GM23338 (cell line): ENCODE results near the gene JAKMIP3. TPM values are rescaled to one million over a fixed set of nuclear protein-coding genes. Genes with fewer than 3 reads are reported as not detected.

Experiments
- ATAC-seq: fragments of 200-7000 bp; cut with Tn5 transposase; 3 replicates; pipeline ENCODE4 v1.9.1; 2020
- DNase-seq: peaks from one replicate; pipeline ENCODE4 v3.0.0-alpha.2; 2015; ENCODE audit warnings: low spot score
- H2AFZ ChIP-seq: fragments of 200-600 bp; sonication (generic); 2 replicates; pipeline ENCODE4 v1.8.0; 2016; ENCODE audit warnings: antibody characterized with exemption, mild to moderate bottlenecking, moderate library complexity
- H3F3A ChIP-seq: fragments of 200-600 bp; sonication (generic); replicated peaks from 2 replicates; pipeline ENCODE4 v1.8.0; 2017; ENCODE audit warnings: antibody characterized with exemption, mixed run types, low read depth
- H3K27ac ChIP-seq: fragments of 200-600 bp; sonication (generic); 2 replicates; pipeline ENCODE4 v1.6.1; 2016; ENCODE audit warnings: low read depth
- H3K27me3 ChIP-seq: fragments of 200-600 bp; sonication (generic); 2 replicates; pipeline ENCODE4 v1.8.0; 2016; ENCODE audit warnings: mild to moderate bottlenecking, mixed run types, moderate library complexity; ENCODE audit not compliant: insufficient read depth
- H3K36me3 ChIP-seq: fragments of 200-600 bp; sonication (generic); 2 replicates; pipeline ENCODE4 v1.8.0; 2016; ENCODE audit warnings: mild to moderate bottlenecking; ENCODE audit not compliant: insufficient read depth
- H3K4me1 ChIP-seq: fragments of 200-600 bp; sonication (generic); 2 replicates; pipeline ENCODE4 v1.8.0; 2016; ENCODE audit warnings: mild to moderate bottlenecking, moderate library complexity; ENCODE audit not compliant: insufficient read depth
- H3K4me2 ChIP-seq: fragments of 200-600 bp; sonication (generic); 2 replicates; pipeline ENCODE4 v1.7.1; 2017; ENCODE audit warnings: mixed run types
- H3K4me3 ChIP-seq: fragments of 200-600 bp; sonication (generic); 2 replicates; pipeline ENCODE4 v1.6.1; 2016; ENCODE audit warnings: mixed run types
- H3K79me2 ChIP-seq: fragments of 200-600 bp; sonication (generic); replicated peaks from 2 replicates; pipeline ENCODE4 v1.8.0; 2017; ENCODE audit warnings: mild to moderate bottlenecking; ENCODE audit not compliant: insufficient read depth
- H3K9me2 ChIP-seq: fragments of 200-600 bp; sonication (generic); 2 replicates; pipeline ENCODE4 v1.8.0; 2017; ENCODE audit not compliant: insufficient read depth
- H4K20me1 ChIP-seq: fragments of 200-600 bp; sonication (generic); replicated peaks from 2 replicates; pipeline ENCODE4 v1.8.0; 2017; ENCODE audit warnings: mild to moderate bottlenecking; ENCODE audit not compliant: insufficient read depth
- H3K27ac Mint-ChIP-seq: 2 replicates; pipeline ENCODE4 v1.8.0; 2020; ENCODE audit warnings: inconsistent platforms, mild to moderate bottlenecking, moderate library complexity, mixed read lengths
- H3K27me3 Mint-ChIP-seq: 3 replicates; pipeline ENCODE4 v1.8.0; 2022; ENCODE audit warnings: low read depth, mild to moderate bottlenecking, moderate library complexity, mixed read lengths, inconsistent platforms; ENCODE audit not compliant: insufficient read depth, poor library complexity
- H3K36me3 Mint-ChIP-seq: 3 replicates; pipeline ENCODE4 v1.8.0; 2021; ENCODE audit warnings: low read depth, mild to moderate bottlenecking, inconsistent platforms, moderate library complexity, mixed read lengths
- H3K4me1 Mint-ChIP-seq: 3 replicates; pipeline ENCODE4 v1.8.0; 2020; ENCODE audit warnings: mild to moderate bottlenecking, inconsistent platforms, mixed read lengths
- H3K4me3 Mint-ChIP-seq: 3 replicates; pipeline ENCODE4 v1.8.0; 2021; ENCODE audit warnings: moderate library complexity, mild to moderate bottlenecking, inconsistent platforms, mixed read lengths
- H3K9me3 Mint-ChIP-seq: 3 replicates; pipeline ENCODE4 v1.8.0; 2020; ENCODE audit warnings: moderate library complexity, mild to moderate bottlenecking, inconsistent platforms, mixed read lengths
- CREB1 ChIP-seq: fragments of 250-450 bp; sonication (Bioruptor Pico); IDR thresholded peaks from 2 replicates; pipeline ENCODE4 v1.5.0; 2020; ENCODE audit warnings: low read depth, mild to moderate bottlenecking, moderate library complexity
- EZH2 ChIP-seq: fragments of 200-600 bp; sonication (generic); IDR thresholded peaks from one replicate; pipeline ENCODE4 v1.8.0; 2017; ENCODE audit warnings: antibody characterized with exemption, mild to moderate bottlenecking, low read depth; ENCODE audit not compliant: unreplicated experiment
- EZH2phosphoT487 ChIP-seq: fragments of 200-600 bp; sonication (generic); IDR thresholded peaks from one replicate; pipeline ENCODE4 v1.8.1; 2018; ENCODE audit warnings: antibody characterized with exemption; ENCODE audit not compliant: unreplicated experiment
- JUNB ChIP-seq: IDR thresholded peaks from one replicate; pipeline ENCODE4 v1.6.1; 2016; ENCODE audit warnings: antibody characterized with exemption; ENCODE audit not compliant: unreplicated experiment
- NANOG ChIP-seq: IDR thresholded peaks from 2 replicates; pipeline ENCODE4 v1.6.1; 2016; ENCODE audit warnings: antibody characterized with exemption, borderline replicate concordance
- POLR2AphosphoS5 ChIP-seq: IDR thresholded peaks from 2 replicates; pipeline ENCODE4 v1.6.1; 2016; ENCODE audit warnings: antibody characterized with exemption, low read depth
- ZNF331 ChIP-seq: fragments of 250-450 bp; sonication (Bioruptor Pico); IDR thresholded peaks from 2 replicates; pipeline ENCODE4 v1.5.0; 2020; ENCODE audit warnings: low read depth, mild to moderate bottlenecking, moderate library complexity
- polyA plus RNA-seq: library from polyadenylated mRNA; unstranded; fragments of >200 nt; fragmentation: Nextera tagmentation; extraction: Ambion mirVana; gene quantifications from 2 replicates; pipeline ENCODE4 v1.2.1, GENCODE V29; 2016
- total RNA-seq: library from RNA; depleted of rRNA; stranded (reverse); fragments of >200 nt; shearing (Covaris generic); gene quantifications from 2 replicates; pipeline ENCODE4 v1.2.3, GENCODE V29; 2014
- TF ChIP-seq, protein P1 (sequence below): IDR thresholded peaks from one replicate; pipeline ENCODE4 v1.6.1; 2018; ENCODE audit warnings: antibody characterized with exemption; ENCODE audit not compliant: unreplicated experiment
- TF ChIP-seq, protein P2 (sequence below): fragments of 250-450 bp; sonication (Bioruptor Pico); IDR thresholded peaks from 2 replicates; pipeline ENCODE4 v1.5.0; 2020; ENCODE audit warnings: mild to moderate bottlenecking, moderate library complexity
- TF ChIP-seq, protein P3 (sequence below), 2 experiments: fragments of 200-600 bp in 1 of 2; sonication (generic) in 1 of 2; conservative IDR thresholded peaks; 2 replicates each; pipeline versions ENCODE4 v1.5.1 to v1.6.1; 2016 to 2017; ENCODE audit warnings: antibody characterized with exemption in 2 of 2, low read depth in 2 of 2, mild to moderate bottlenecking in 2 of 2, moderate library complexity in 1 of 2

The JAKMIP3 gene
- total and polyA plus RNA-seq, 2 experiments from 2014 or later = 0.87 to 1.2 TPM

DNA sequence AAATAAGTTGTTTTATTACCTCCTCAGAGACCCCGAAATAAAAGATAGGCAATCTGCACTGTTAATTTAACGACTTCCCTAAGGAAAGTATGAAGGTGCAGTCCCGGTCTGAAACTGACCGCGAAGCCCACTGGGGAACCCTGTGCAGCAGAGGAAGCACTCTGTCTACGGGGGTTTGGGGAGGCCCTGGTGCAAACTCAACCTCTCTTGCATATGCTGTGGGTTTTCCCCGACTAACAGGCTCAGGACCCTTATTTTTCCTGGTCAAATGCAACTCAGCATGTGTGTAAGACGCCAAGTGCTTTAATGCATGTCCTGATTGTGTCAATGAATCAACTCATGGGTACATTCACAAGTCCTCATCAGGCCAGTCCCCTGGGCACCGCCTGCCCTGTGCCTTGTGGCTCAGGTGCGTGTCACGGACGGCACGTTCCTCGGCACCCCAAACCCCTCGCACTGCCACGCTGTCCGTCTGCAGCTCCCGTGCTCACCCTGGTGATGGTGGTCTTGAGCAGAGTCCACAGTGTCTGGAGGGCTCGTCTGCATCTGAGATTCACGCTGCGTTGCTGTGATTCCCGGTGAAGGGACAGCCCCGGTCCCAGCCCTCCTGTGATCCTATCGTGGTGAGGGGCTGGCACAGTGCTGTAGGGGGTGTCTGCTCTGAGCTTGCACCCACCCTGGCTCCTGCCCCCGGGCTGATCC, 33.8 kb downstream of the JAKMIP3 start:
- ATAC-seq = no peak
- H3K79me2 ChIP-seq = no peaks in the 10 kb centered on the region
- no peaks in the 10 kb centered on the region for H3K27me3 ChIP-seq
- no peak overlapping the region for H3K4me3 ChIP-seq
- H3K4me3 Mint-ChIP-seq = no peak overlapping the region
- no peaks in the 10 kb centered on the region for H3K9me2 ChIP-seq
- TF ChIP-seq POLR2AphosphoS5 (no peak), EZH2phosphoT487 (no peak), JUNB (no peak), EZH2 (no peak), NANOG (no peak), CREB1 (CRISPR knock-in tag) (no peak), ZNF331 (CRISPR knock-in tag) (no peak)
- TF ChIP-seq, protein P1, sequence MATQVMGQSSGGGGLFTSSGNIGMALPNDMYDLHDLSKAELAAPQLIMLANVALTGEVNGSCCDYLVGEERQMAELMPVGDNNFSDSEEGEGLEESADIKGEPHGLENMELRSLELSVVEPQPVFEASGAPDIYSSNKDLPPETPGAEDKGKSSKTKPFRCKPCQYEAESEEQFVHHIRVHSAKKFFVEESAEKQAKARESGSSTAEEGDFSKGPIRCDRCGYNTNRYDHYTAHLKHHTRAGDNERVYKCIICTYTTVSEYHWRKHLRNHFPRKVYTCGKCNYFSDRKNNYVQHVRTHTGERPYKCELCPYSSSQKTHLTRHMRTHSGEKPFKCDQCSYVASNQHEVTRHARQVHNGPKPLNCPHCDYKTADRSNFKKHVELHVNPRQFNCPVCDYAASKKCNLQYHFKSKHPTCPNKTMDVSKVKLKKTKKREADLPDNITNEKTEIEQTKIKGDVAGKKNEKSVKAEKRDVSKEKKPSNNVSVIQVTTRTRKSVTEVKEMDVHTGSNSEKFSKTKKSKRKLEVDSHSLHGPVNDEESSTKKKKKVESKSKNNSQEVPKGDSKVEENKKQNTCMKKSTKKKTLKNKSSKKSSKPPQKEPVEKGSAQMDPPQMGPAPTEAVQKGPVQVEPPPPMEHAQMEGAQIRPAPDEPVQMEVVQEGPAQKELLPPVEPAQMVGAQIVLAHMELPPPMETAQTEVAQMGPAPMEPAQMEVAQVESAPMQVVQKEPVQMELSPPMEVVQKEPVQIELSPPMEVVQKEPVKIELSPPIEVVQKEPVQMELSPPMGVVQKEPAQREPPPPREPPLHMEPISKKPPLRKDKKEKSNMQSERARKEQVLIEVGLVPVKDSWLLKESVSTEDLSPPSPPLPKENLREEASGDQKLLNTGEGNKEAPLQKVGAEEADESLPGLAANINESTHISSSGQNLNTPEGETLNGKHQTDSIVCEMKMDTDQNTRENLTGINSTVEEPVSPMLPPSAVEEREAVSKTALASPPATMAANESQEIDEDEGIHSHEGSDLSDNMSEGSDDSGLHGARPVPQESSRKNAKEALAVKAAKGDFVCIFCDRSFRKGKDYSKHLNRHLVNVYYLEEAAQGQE = no peak
- TF ChIP-seq, protein P2, sequence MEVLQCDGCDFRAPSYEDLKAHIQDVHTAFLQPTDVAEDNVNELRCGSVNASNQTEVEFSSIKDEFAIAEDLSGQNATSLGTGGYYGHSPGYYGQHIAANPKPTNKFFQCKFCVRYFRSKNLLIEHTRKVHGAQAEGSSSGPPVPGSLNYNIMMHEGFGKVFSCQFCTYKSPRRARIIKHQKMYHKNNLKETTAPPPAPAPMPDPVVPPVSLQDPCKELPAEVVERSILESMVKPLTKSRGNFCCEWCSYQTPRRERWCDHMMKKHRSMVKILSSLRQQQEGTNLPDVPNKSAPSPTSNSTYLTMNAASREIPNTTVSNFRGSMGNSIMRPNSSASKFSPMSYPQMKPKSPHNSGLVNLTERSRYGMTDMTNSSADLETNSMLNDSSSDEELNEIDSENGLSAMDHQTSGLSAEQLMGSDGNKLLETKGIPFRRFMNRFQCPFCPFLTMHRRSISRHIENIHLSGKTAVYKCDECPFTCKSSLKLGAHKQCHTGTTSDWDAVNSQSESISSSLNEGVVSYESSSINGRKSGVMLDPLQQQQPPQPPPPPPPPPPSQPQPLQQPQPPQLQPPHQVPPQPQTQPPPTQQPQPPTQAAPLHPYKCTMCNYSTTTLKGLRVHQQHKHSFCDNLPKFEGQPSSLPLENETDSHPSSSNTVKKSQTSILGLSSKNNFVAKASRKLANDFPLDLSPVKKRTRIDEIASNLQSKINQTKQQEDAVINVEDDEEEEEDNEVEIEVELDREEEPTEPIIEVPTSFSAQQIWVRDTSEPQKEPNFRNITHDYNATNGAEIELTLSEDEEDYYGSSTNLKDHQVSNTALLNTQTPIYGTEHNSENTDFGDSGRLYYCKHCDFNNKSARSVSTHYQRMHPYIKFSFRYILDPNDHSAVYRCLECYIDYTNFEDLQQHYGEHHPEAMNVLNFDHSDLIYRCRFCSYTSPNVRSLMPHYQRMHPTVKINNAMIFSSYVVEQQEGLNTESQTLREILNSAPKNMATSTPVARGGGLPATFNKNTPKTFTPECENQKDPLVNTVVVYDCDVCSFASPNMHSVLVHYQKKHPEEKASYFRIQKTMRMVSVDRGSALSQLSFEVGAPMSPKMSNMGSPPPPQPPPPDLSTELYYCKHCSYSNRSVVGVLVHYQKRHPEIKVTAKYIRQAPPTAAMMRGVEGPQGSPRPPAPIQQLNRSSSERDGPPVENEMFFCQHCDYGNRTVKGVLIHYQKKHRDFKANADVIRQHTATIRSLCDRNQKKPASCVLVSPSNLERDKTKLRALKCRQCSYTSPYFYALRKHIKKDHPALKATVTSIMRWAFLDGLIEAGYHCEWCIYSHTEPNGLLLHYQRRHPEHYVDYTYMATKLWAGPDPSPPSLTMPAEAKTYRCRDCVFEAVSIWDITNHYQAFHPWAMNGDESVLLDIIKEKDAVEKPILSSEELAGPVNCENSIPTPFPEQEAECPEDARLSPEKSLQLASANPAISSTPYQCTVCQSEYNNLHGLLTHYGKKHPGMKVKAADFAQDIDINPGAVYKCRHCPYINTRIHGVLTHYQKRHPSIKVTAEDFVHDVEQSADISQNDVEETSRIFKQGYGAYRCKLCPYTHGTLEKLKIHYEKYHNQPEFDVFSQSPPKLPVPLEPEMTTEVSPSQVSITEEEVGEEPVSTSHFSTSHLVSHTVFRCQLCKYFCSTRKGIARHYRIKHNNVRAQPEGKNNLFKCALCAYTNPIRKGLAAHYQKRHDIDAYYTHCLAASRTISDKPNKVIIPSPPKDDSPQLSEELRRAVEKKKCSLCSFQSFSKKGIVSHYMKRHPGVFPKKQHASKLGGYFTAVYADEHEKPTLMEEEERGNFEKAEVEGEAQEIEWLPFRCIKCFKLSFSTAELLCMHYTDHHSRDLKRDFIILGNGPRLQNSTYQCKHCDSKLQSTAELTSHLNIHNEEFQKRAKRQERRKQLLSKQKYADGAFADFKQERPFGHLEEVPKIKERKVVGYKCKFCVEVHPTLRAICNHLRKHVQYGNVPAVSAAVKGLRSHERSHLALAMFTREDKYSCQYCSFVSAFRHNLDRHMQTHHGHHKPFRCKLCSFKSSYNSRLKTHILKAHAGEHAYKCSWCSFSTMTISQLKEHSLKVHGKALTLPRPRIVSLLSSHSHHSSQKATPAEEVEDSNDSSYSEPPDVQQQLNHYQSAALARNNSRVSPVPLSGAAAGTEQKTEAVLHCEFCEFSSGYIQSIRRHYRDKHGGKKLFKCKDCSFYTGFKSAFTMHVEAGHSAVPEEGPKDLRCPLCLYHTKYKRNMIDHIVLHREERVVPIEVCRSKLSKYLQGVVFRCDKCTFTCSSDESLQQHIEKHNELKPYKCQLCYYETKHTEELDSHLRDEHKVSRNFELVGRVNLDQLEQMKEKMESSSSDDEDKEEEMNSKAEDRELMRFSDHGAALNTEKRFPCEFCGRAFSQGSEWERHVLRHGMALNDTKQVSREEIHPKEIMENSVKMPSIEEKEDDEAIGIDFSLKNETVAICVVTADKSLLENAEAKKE (CRISPR knock-in tag) = no peak
- TF ChIP-seq, protein P3, sequence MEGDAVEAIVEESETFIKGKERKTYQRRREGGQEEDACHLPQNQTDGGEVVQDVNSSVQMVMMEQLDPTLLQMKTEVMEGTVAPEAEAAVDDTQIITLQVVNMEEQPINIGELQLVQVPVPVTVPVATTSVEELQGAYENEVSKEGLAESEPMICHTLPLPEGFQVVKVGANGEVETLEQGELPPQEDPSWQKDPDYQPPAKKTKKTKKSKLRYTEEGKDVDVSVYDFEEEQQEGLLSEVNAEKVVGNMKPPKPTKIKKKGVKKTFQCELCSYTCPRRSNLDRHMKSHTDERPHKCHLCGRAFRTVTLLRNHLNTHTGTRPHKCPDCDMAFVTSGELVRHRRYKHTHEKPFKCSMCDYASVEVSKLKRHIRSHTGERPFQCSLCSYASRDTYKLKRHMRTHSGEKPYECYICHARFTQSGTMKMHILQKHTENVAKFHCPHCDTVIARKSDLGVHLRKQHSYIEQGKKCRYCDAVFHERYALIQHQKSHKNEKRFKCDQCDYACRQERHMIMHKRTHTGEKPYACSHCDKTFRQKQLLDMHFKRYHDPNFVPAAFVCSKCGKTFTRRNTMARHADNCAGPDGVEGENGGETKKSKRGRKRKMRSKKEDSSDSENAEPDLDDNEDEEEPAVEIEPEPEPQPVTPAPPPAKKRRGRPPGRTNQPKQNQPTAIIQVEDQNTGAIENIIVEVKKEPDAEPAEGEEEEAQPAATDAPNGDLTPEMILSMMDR (conservative IDR thresholded peaks at IDR 0.05; ENCODE audit: low read depth in 2 of 2) = no peak
- H3K27ac ChIP-seq = no peak overlapping the region
- no peaks in the 10 kb centered on the region; the same call in 2 of the 3 replicates for H3K4me1 Mint-ChIP-seq
- H3K36me3 Mint-ChIP-seq = 0 out of 3 replicates have a peak, but pooled peaks cover 7% of the 10 kb centered on the region
- H3K4me1 ChIP-seq = no peaks in the 10 kb centered on the region
- no peaks in the 10 kb centered on the region for H3F3A ChIP-seq
- H3K27me3 Mint-ChIP-seq = peaks cover 8% of the 10 kb centered on the region
- no peak overlapping the region for H3K4me2 ChIP-seq
- H3K36me3 ChIP-seq = no peaks in the 10 kb centered on the region
- H2AFZ ChIP-seq = no peak overlapping the region
- peaks cover 5% of the 10 kb centered on the region; the same call in 2 of the 3 replicates for H3K9me3 Mint-ChIP-seq
- DNase-seq = no peak
- no peaks in the 10 kb centered on the region for H4K20me1 ChIP-seq
- no peak overlapping the region for H3K27ac Mint-ChIP-seq
